Stomach (tissue), 9 donors: ENCODE results near the gene ABCA13. TPM values are rescaled to one million over a fixed set of nuclear protein-coding genes. Genes with fewer than 3 reads are reported as not detected.

Experiments used
- DNase-seq, 2 donors: peaks; one replicate each; pipeline versions ENCODE4 v3.0.0 to v3.0.0-alpha.2; 2013 to 2019
- H3K27ac ChIP-seq, 5 donors: fragments of 200-600 bp in 4 of 5; sonication (generic) in 4 of 5; one replicate each; pipeline ENCODE4 v1.5.1; 2013 to 2019; ENCODE audit warnings: mild to moderate bottlenecking in 1 of 5, moderate library complexity in 1 of 5
- H3K27me3 ChIP-seq, 3 donors: fragments of 200-600 bp; sonication (generic); one replicate each; pipeline ENCODE4 v1.5.1; 2017 to 2019; ENCODE audit warnings: mixed run types in 1 of 3
- H3K36me3 ChIP-seq, 4 donors: fragments of 200-600 bp; sonication (generic); 1 replicate in 3 of 4; 2 replicates in 1 of 4; pipeline ENCODE4 v1.5.1; 2016 to 2019
- H3K4me1 ChIP-seq, 4 donors: fragments of 200-600 bp; sonication (generic); one replicate each; pipeline ENCODE4 v1.5.1; 2016 to 2019
- H3K4me3 ChIP-seq, 4 donors: fragments of 200-600 bp; sonication (generic) in 3 of 4; one replicate each; pipeline ENCODE4 v1.5.1; 2016 to 2019; ENCODE audit warnings: mild to moderate bottlenecking in 1 of 4
- H3K9me3 ChIP-seq, 4 donors: fragments of 200-600 bp; sonication (generic); one replicate each; pipeline ENCODE4 v1.5.1; 2016 to 2019
- EP300 ChIP-seq: sonication (generic); formaldehyde crosslinking; IDR thresholded peaks from one replicate; pipeline ENCODE4 v1.6.1; 2017; ENCODE audit warnings: antibody characterized with exemption
- POLR2A ChIP-seq, 4 donors: fragments of 450-650 bp; IDR thresholded peaks; one replicate each; pipeline ENCODE4 v1.6.1; 2016; ENCODE audit warnings: antibody characterized with exemption in 4 of 4, control low read depth in 2 of 4, mild to moderate bottlenecking in 1 of 4, moderate library complexity in 1 of 4
- POLR2AphosphoS5 ChIP-seq, 3 donors: sonication (generic); formaldehyde crosslinking; IDR thresholded peaks; one replicate each; pipeline ENCODE4 v1.6.1; 2016; ENCODE audit warnings: antibody characterized with exemption in 3 of 3
- WGBS, 5 donors: extraction: QIAGEN DNeasy Blood & Tissue Kit in 3 of 5; methylation state at CpG; one replicate each; pipeline versions ENCODE4 v1.1.5 to v1.1.7; 2013 to 2018; 5-methylcytosine and 5-hydroxymethylcytosine counted together
- intact Hi-C: fragments of 100-400 bp; cut with DNase I; formaldehyde crosslinking; loops from one replicate; pipeline ENCODE4 v1.15.1; 2023; ENCODE audit warnings: low total_unique reads
- polyA plus RNA-seq, 3 donors: library from polyadenylated mRNA; stranded (reverse); fragments of 200-250 nt; gene quantifications; one replicate each; pipeline ENCODE4 v1.2.3, GENCODE V29; 2013
- total RNA-seq, 5 donors: library from RNA; depleted of rRNA; stranded (reverse); fragments of >200 nt; gene quantifications; one replicate each; pipeline versions ENCODE4 v1.1.0 to v1.2.3, GENCODE V29; 2014 to 2016
- TF ChIP-seq, protein P1 (sequence below), 7 experiments: fragments of 450-650 bp in 4 of 7; fragments of 200-600 bp in 3 of 7; sonication (generic) in 3 of 7; IDR thresholded peaks; one replicate each; pipeline ENCODE4 v1.5.1; 2016 to 2019; ENCODE audit warnings: antibody characterized with exemption in 7 of 7, control low read depth in 2 of 7, mild to moderate bottlenecking in 1 of 7
- donor health status: healthy with polysubstance abuse.
- donor health status: Bipolar disorder and iron deficiency.
- donor health status: healthy.

Gene ABCA13
- total and polyA plus RNA-seq, 8 donors: under 0.01 to 0.92 (median 0.50) TPM; not detected in 5

- H3K9me3 ChIP-seq: no peaks in the 10 kb centered on the region
- H3K4me3 ChIP-seq: no peak overlapping the region
- 79 to 92% (median 88%) methylated on average over 2 of the region's 2 CpGs for whole genome bisulfite sequencing, 5 donors
- TF ChIP-seq POLR2AphosphoS5 (IDR thresholded peaks at IDR 0.05) (no peak), EP300 (no peak), POLR2A (IDR thresholded peaks at IDR 0.05) (no peak)
- TF ChIP-seq, protein P1, sequence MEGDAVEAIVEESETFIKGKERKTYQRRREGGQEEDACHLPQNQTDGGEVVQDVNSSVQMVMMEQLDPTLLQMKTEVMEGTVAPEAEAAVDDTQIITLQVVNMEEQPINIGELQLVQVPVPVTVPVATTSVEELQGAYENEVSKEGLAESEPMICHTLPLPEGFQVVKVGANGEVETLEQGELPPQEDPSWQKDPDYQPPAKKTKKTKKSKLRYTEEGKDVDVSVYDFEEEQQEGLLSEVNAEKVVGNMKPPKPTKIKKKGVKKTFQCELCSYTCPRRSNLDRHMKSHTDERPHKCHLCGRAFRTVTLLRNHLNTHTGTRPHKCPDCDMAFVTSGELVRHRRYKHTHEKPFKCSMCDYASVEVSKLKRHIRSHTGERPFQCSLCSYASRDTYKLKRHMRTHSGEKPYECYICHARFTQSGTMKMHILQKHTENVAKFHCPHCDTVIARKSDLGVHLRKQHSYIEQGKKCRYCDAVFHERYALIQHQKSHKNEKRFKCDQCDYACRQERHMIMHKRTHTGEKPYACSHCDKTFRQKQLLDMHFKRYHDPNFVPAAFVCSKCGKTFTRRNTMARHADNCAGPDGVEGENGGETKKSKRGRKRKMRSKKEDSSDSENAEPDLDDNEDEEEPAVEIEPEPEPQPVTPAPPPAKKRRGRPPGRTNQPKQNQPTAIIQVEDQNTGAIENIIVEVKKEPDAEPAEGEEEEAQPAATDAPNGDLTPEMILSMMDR (IDR thresholded peaks at IDR 0.05): no peak
- no peaks in the 10 kb centered on the region for H3K4me1 ChIP-seq
- no peaks in the 10 kb centered on the region for H3K36me3 ChIP-seq
- intact Hi-C loops: loop anchor here (10.0 kb wide), 1 partner anchor 60 kb away; no protein-coding TSS in a partner anchor
- H3K27me3 ChIP-seq: no peaks in the 10 kb centered on the region
- DNase-seq: no peak
- H3K27ac ChIP-seq: no peak overlapping the region
Measured at GRCh38 chr7:48594349-48594748, 423.1 kb downstream of the ABCA13 start.

- intact Hi-C loops: loop anchor here (10.0 kb wide), 1 partner anchor 61 kb away; no protein-coding TSS in a partner anchor
- Histone ChIP-seq H3K4me1 (no peaks in the 10 kb centered on the region), H3K4me3 (no peak overlapping the region), H3K9me3 (no peaks in the 10 kb centered on the region), H3K27ac (no peak overlapping the region), H3K27me3 (no peaks in the 10 kb centered on the region), H3K36me3 (no peaks in the 10 kb centered on the region)
- no peak for DNase-seq
- 59 to 62% (median 61%) methylated on average over 5 of the region's 5 CpGs for WGBS, 5 donors
- TF ChIP-seq, protein P1 (IDR thresholded peaks at IDR 0.05): no peak
- no peak for TF ChIP-seq EP300
- TF ChIP-seq POLR2AphosphoS5 (IDR thresholded peaks at IDR 0.05): no peak
- TF ChIP-seq POLR2A (IDR thresholded peaks at IDR 0.05): no peak
Measured at GRCh38 chr7:48595756-48596155, 424.5 kb downstream of the ABCA13 start.

GRCh38 chr7:48610705-48611104, 439.4 kb downstream of the ABCA13 start:
- 68 to 89% (median 76%) methylated on average over 2 of the region's 2 CpGs for WGBS, 5 donors
- TF ChIP-seq EP300 (no peak), POLR2A (IDR thresholded peaks at IDR 0.05) (no peak), POLR2AphosphoS5 (IDR thresholded peaks at IDR 0.05) (no peak)
- TF ChIP-seq, protein P1 (IDR thresholded peaks at IDR 0.05): no peak

DNA sequence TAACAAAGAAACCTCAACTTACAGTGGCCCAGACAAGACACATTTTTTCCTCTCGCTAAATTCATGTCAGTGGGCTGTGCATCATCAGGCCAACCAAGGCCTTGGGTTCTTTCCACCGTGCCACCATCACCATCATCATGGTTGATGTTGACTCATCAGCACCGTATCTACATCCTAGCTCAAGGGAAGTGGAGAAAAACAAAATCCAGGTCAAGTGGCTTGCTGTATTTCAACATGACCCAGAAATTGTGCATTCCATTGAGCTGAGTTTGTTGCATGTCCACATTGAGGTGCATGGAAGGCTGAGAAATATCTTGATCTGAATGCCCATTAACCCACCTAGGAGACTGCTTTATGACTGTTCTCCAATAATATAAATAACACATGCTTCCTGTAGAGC, 440.7 kb downstream of the ABCA13 start:
- TF ChIP-seq, protein P1 (IDR thresholded peaks at IDR 0.05): no peak
- TF ChIP-seq POLR2A (IDR thresholded peaks at IDR 0.05): no peak
- no peak for TF ChIP-seq POLR2AphosphoS5 (IDR thresholded peaks at IDR 0.05)
- TF ChIP-seq EP300: no peak
- no peaks in the 10 kb centered on the region for H3K27me3 ChIP-seq
- WGBS, 5 donors: 86 to 91% (median 87%) methylated on average over 3 of the region's 3 CpGs
- intact Hi-C loops: no loop called here
- peaks cover 0 to 7% (median under 1%) of the 10 kb centered on the region in 4 donors for H3K9me3 ChIP-seq
- H3K4me3 ChIP-seq: no peak overlapping the region
- H3K27ac ChIP-seq: no peak overlapping the region
- no peaks in the 10 kb centered on the region for H3K36me3 ChIP-seq
- no peak for DNase-seq
- H3K4me1 ChIP-seq: no peaks in the 10 kb centered on the region

More at GRCh38 chr7:48610705-48611104, 439.4 kb downstream of the ABCA13 start:
- Histone ChIP-seq H3K27ac (no peak overlapping the region), H3K9me3 (peaks cover 0 to 7% (median 3%) of the 10 kb centered on the region in 4 donors), H3K4me1 (no peaks in the 10 kb centered on the region), H3K36me3 (no peaks in the 10 kb centered on the region), H3K4me3 (no peak overlapping the region), H3K27me3 (no peaks in the 10 kb centered on the region)
- no peak for DNase-seq
- intact Hi-C loops: no loop called here
